Breast epithelium (tissue), 4 donors: ENCODE results near the gene ELOB. TPM values are rescaled to one million over a fixed set of nuclear protein-coding genes. Genes with fewer than 3 reads are reported as not detected.

Source experiments
- DNase-seq, 2 donors: peaks; one replicate each; pipeline ENCODE4 v3.0.0-alpha.2; 2019; ENCODE audit warnings: low spot score in 2 of 2
- H3K27ac ChIP-seq, 2 donors: fragments of 200-600 bp; sonication (generic) in 1 of 2; one replicate each; pipeline ENCODE4 v1.5.1; 2016 to 2019; ENCODE audit warnings: mild to moderate bottlenecking in 1 of 2
- H3K27me3 ChIP-seq, 2 donors: fragments of 200-600 bp; sonication (generic) in 1 of 2; one replicate each; pipeline versions ENCODE4 v1.5.1 to v1.6.0; 2017 to 2019; ENCODE audit warnings: control low read depth in 1 of 2, mild to moderate bottlenecking in 1 of 2
- H3K36me3 ChIP-seq: fragments of 200-600 bp; one replicate; pipeline ENCODE4 v1.5.1; 2019
- H3K4me1 ChIP-seq, 2 donors: fragments of 200-600 bp; sonication (generic); one replicate each; pipeline ENCODE4 v1.5.1; 2016 to 2019; ENCODE audit warnings: control low read depth in 1 of 2
- H3K4me3 ChIP-seq, 3 donors: fragments of 200-600 bp; sonication (generic); 1 replicate in 2 of 3; 2 replicates in 1 of 3; pipeline ENCODE4 v1.5.1; 2016 to 2019; ENCODE audit warnings: mild to moderate bottlenecking in 3 of 3, moderate library complexity in 2 of 3
- H3K9me3 ChIP-seq, 2 donors: fragments of 200-600 bp; sonication (generic) in 1 of 2; one replicate each; pipeline ENCODE4 v1.5.1; 2016 to 2019; ENCODE audit warnings: control low read depth in 1 of 2
- POLR2A ChIP-seq: fragments of 450-650 bp; IDR thresholded peaks from one replicate; pipeline ENCODE4 v1.6.1; 2016; ENCODE audit warnings: antibody characterized with exemption, mild to moderate bottlenecking, moderate library complexity
- POLR2AphosphoS5 ChIP-seq, 3 donors: sonication (generic); formaldehyde crosslinking; IDR thresholded peaks; one replicate each; pipeline ENCODE4 v1.6.1; 2017; ENCODE audit warnings: antibody characterized with exemption in 3 of 3
- intact Hi-C: fragments of 100-400 bp; cut with DNase I; formaldehyde crosslinking; loops from one replicate; pipeline ENCODE4 v1.15.1; 2023; ENCODE audit warnings: low total_unique reads
- total RNA-seq, 3 donors: library from RNA; depleted of rRNA; stranded (reverse); fragments of >200 nt; gene quantifications; one replicate each; pipeline ENCODE4 v1.1.0, GENCODE V29; 2016
- TF ChIP-seq, protein P1 (sequence below), 3 donors: fragments of 450-650 bp; IDR thresholded peaks; one replicate each; pipeline ENCODE4 v1.5.1; 2016 to 2017; ENCODE audit warnings: antibody characterized with exemption in 3 of 3, mild to moderate bottlenecking in 3 of 3, moderate library complexity in 3 of 3

The ELOB gene
- total RNA-seq, 3 donors from 2014 or later = 147 to 292 (median 230) TPM

DNA sequence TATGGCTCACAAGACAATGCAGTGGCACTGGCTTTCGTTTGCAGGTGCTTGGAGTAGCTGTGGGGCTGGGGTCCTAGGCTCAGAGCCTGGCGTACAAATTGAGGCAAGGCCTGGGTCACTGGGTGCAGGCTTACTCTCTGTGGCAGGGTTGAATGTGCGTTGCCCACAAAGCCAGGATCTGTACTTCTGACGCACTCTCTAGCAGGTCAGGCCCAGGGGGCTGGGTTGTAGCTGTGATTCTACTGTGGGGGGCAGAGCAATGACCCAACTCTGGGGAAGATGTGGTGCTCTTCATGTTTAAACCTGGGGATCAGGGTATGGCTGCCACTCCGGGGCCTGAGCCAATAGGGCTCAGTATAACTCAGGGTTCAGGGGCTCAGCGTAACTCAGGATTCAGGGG is 33.6 kb upstream of the ELOB start:
- Histone ChIP-seq H3K4me1 (peaks cover 6 to 9% of the 10 kb centered on the region in 2 donors), H3K9me3 (no peaks in the 10 kb centered on the region), H3K27ac (no peak overlapping the region), H3K27me3 (peaks cover 0 to 3% of the 10 kb centered on the region in 2 donors), H3K4me3 (no peak overlapping the region), H3K36me3 (no peaks in the 10 kb centered on the region)
- no peak for TF ChIP-seq POLR2AphosphoS5 (IDR thresholded peaks at IDR 0.05)
- TF ChIP-seq, protein P1, sequence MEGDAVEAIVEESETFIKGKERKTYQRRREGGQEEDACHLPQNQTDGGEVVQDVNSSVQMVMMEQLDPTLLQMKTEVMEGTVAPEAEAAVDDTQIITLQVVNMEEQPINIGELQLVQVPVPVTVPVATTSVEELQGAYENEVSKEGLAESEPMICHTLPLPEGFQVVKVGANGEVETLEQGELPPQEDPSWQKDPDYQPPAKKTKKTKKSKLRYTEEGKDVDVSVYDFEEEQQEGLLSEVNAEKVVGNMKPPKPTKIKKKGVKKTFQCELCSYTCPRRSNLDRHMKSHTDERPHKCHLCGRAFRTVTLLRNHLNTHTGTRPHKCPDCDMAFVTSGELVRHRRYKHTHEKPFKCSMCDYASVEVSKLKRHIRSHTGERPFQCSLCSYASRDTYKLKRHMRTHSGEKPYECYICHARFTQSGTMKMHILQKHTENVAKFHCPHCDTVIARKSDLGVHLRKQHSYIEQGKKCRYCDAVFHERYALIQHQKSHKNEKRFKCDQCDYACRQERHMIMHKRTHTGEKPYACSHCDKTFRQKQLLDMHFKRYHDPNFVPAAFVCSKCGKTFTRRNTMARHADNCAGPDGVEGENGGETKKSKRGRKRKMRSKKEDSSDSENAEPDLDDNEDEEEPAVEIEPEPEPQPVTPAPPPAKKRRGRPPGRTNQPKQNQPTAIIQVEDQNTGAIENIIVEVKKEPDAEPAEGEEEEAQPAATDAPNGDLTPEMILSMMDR (IDR thresholded peaks at IDR 0.05) = no peak
- TF ChIP-seq POLR2A = no peak
- intact Hi-C loops = no loop called here
- peak in 1 of 2 donors; percentile 28 for DNase-seq

DNA sequence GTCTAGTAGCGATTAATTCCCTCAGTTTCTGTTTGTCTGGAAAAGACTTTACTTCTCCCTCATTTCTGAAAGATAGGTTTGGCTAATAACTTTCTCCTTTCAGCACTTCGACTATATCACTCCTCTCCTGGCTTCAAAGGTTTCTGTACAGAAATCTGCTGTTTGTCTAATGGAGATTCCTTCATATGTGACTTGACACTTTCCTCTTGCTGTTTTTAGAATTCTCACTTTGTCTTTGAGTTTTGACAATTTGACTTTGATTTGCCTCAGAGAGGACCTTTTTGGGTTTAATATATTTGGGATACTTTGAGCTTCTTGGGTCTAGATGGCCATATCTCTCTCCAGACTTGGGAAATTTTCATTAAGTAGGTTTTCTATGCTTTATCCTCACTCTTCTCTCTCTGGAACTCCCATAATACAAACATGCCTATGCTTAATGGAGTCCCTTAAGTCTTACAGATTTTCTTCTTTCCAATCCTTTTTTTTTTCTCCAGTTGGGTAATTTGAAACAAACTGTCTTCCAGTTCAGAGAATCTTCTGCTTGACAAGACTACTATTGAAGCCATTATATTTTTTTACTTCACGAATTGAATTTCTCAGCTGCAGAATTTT is 32.2 kb upstream of the ELOB start:
- intact Hi-C loops = no loop called here
- Histone ChIP-seq H3K36me3 (no peaks in the 10 kb centered on the region), H3K4me3 (no peak overlapping the region), H3K27ac (no peak overlapping the region), H3K27me3 (peaks cover 0 to 3% of the 10 kb centered on the region in 2 donors), H3K4me1 (peaks cover 6 to 9% of the 10 kb centered on the region in 2 donors), H3K9me3 (peaks cover 2 to 7% of the 10 kb centered on the region in 2 donors)
- TF ChIP-seq POLR2AphosphoS5 (IDR thresholded peaks at IDR 0.05) (no peak), POLR2A (no peak)
- TF ChIP-seq, protein P1 (IDR thresholded peaks at IDR 0.05) = no peak
- DNase-seq = no peak

DNA sequence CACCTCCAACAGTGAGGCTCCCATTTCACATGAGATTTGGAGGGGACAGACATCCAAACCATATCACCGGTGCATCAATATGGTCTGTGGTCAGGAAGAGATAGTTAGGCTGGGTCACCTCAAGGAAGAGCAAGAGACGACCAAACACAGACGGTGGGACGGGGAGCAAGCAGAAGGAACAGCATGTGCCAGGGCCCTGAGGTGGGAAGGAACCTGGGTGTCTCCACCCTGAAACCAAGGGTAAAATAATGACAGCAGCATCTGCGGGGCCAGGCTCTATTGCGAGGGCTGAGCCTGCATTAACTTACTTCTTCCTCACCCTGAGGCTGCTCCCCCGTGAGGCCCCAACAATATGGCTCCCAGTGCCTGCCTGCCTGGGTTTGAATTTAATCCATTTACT is 31.1 kb upstream of the ELOB start:
- Histone ChIP-seq H3K36me3 (no peaks in the 10 kb centered on the region), H3K4me1 (peaks cover 6 to 9% of the 10 kb centered on the region in 2 donors), H3K4me3 (no peak overlapping the region), H3K9me3 (peaks cover 9 to 12% of the 10 kb centered on the region in 2 donors), H3K27me3 (peaks cover 0 to 3% of the 10 kb centered on the region in 2 donors), H3K27ac (no peak overlapping the region)
- intact Hi-C loops = no loop called here
- no peak for TF ChIP-seq POLR2AphosphoS5 (IDR thresholded peaks at IDR 0.05)
- TF ChIP-seq, protein P1 (IDR thresholded peaks at IDR 0.05) = no peak
- no peak for DNase-seq

DNA sequence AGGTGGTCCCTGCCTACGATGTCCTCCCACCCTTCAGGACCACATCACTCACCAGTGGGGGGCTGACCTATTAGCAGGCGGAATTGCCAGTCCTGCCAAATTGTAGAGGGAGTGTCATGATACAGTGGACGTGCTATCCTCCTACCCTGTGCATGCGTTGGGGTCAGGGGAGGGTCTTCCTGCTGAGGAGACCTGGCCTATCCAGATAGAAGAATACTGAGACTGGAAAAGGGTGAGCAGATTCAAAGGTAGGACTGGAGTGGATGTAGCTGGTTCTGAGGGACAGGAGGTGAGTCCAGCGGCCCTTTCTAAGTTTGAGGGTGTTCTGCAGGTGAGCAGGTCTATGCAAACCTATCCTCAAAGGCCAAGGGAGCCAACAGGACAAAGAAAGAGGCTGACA is 29.2 kb upstream of the ELOB start:
- no peak for DNase-seq
- peaks cover 9 to 12% of the 10 kb centered on the region in 2 donors for H3K9me3 ChIP-seq
- TF ChIP-seq POLR2A (no peak), POLR2AphosphoS5 (IDR thresholded peaks at IDR 0.05) (no peak)
- TF ChIP-seq, protein P1 (IDR thresholded peaks at IDR 0.05) = no peak

DNA sequence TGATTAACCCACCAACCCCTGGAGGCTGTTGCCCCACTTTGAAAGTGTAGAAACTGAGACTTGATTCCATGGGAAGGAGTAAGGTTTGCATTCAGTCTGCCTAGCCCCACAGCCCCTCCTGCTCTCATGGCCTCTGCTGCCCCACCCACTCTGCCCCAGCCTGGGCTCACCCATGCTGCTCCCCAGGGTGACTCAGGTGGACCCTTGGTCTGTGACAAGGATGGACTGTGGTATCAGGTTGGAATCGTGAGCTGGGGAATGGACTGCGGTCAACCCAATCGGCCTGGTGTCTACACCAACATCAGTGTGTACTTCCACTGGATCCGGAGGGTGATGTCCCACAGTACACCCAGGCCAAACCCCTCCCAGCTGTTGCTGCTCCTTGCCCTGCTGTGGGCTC is 27.6 kb upstream of the ELOB start:
- TF ChIP-seq POLR2A (no peak), POLR2AphosphoS5 (IDR thresholded peaks at IDR 0.05) (no peak)
- TF ChIP-seq, protein P1 (IDR thresholded peaks at IDR 0.05) = no peak
- no peaks in the 10 kb centered on the region for H3K36me3 ChIP-seq
- H3K27ac ChIP-seq = no peak overlapping the region
- DNase-seq = no peak
- no peaks in the 10 kb centered on the region for H3K4me1 ChIP-seq
- intact Hi-C loops = no loop called here
- H3K4me3 ChIP-seq = no peak overlapping the region
- no peaks in the 10 kb centered on the region for H3K27me3 ChIP-seq
- peaks cover 9 to 12% of the 10 kb centered on the region in 2 donors for H3K9me3 ChIP-seq

More for the DNA sequence above, 29.2 kb upstream of the ELOB start:
- intact Hi-C loops = no loop called here
- H3K27me3 ChIP-seq = peaks cover 0 to 3% of the 10 kb centered on the region in 2 donors
- no peak overlapping the region for H3K27ac ChIP-seq
- H3K4me1 ChIP-seq = no peaks in the 10 kb centered on the region
- H3K4me3 ChIP-seq = no peak overlapping the region
- H3K36me3 ChIP-seq = no peaks in the 10 kb centered on the region
